ENCODE results near the gene TLR7. TPM values are rescaled to one million over a fixed set of nuclear protein-coding genes. Genes with fewer than 3 reads are reported as not detected.
A peak's percentile ranks its signal among the peaks of the same experiment; 100 is the strongest.

Gene TLR7
- total RNA-seq, result not detected in 2 replicates

- no peak for DNase-seq (ENCODE audit: extremely low read depth, low read depth, low spot score)
These were observed at the start of gene TLR7 for GRCh38 chrX:12866451-12867377. TSS of gene TLR7 (plus strand) at chrX:12867072. CDS start at chrX:12867579, 507 bp downstream.

DNA sequence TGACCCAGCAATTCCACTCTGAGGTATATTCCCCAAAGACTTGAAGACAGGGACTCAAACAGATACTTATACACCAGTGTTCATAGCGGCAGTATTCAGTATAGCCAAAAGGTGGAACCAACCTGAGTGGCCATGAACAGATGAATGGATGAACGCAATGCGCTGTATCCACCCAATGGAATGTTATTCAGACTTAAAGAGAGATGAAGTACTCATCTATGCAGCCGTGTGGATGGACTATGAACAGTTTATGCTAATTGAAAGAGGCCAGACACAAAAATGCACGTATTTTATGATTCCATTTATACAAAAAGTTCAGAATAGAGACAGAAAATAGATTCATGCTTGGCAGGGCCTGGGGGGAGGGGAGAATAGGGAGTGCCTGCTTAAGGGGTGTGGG, 49.3 kb upstream of the TLR7 start:
- DNase-seq (ENCODE audit: extremely low read depth, low read depth, low spot score), result no peak

- no peak for DNase-seq (ENCODE audit: extremely low read depth, low read depth, low spot score)
These were observed 47.6 kb upstream of the TLR7 start for GRCh38 chrX:12819222-12819621.

DNA sequence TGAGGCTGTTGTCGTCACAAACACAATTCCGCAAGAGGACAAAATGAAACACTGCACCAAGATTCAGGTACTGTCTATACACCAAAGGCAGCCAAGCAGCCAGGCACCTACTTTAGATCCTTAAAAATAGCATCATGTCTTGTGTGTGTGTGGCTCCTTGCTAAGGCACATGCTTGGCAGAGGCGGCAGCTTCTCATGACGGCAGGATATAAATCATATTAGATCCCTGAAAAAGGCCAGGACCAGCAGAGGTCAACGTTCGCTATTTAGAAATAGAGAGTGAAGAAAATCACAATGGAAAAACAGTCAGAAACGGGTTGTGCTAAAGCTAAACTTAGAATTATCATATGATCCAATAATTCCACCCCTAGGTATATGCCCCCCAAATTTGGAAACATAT, 46.1 kb upstream of the TLR7 start:
- no peak for DNase-seq (ENCODE audit: extremely low read depth, low read depth, low spot score)

- no peak for DNase-seq (ENCODE audit: extremely low read depth, low read depth, low spot score)
These were observed 41.9 kb upstream of the TLR7 start for GRCh38 chrX:12824944-12825343.

DNA sequence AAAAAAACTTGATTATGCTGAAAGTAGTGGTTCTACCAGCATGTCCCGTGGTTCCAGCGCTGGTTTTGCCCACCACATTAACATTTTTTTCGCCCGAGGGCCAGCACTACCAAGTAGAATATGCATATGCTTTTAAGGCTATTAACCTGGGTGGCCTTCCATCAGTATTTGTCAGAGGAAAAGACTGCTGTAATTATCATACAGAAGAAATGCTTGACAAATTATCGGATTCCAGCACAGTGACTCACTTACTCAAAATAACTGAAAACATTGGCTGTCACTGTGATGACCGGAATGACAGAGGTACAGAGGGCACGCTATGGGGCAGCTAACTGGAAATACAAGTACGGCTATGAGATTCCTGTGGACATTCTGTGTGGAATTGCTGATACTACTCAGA, 41.1 kb upstream of the TLR7 start:
- peak; percentile 12 for DNase-seq (ENCODE audit: extremely low read depth, low read depth, low spot score)

GRCh38 chrX:12843061-12843667, 23.7 kb upstream of the TLR7 start:
- no peak for DNase-seq (ENCODE audit: extremely low read depth, low read depth, low spot score)

DNA sequence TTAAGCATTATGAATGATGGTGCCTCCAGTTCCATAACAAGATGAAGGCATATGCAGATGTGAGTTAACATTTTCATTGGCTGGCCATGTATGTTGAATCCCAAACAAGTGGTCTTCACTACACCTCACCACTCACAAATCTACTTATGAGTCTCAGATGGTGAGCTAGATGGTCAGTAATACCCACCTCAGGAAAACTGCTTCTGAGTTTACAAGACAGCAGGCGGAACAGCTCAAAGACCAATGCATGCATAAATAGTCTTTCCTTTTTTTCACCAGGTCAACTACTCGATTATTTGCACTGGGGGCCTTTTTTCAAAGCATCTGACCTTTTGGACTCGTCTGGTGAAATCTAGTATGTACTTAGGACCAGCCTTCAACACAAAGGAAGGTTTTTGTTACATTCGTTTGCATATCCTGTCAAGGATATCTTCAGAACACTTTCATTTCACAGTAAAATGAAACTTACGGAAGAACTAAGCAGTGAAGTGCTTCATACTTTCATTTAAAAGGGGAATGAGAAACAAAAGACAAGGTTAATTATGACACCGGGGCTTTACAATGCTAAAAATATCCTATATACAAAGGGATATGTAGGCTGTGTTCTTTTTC, 23.1 kb upstream of the TLR7 start:
- DNase-seq (ENCODE audit: extremely low read depth, low read depth, low spot score), result no peak

GRCh38 chrX:12844319-12844718, 22.6 kb upstream of the TLR7 start:
- DNase-seq (ENCODE audit: extremely low read depth, low read depth, low spot score), result no peak

DNA sequence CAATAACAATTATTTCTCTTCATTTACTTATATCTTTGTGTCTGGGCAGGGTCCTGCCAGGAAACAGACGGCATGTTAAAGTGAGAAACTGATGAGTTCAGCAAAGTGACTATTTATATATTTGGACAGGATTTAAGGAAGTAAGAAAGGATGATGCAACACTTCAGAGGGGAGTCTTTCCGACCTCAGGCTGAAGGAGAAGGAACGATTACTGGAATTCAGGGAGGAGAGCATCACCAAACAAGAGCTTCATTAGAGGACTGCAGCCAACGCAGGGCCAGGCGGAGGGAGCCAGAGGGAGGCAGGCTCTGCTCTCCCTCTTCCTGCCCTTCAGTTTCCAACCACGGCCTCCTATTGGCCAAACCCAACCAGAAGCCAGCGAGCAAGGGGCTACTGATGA, 1.5 kb upstream of the TLR7 start:
- DNase-seq (ENCODE audit: extremely low read depth, low read depth, low spot score), result no peak

DNA sequence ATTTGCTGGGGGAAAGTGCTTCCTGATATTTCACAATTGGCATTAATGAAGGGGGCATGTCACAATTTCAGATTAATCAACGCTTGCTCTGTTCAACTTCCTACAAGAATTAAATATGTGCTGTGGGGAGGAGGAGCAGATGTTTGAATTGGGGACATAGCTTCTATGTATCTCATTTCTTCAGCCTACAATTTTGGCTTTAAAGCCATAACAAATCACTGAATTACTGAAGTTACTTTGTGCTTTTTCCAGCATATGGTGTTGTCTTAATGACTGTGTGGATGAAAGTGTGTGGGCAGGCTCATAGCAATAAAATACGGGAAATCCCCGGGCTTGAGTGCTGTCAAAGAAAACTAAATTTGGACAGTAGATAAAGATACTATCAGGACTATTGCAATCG, 813 bp downstream of the TLR7 start:
- DNase-seq (ENCODE audit: extremely low read depth, low read depth, low spot score), result no peak

- DNase-seq (ENCODE audit: extremely low read depth, low read depth, low spot score), result no peak
These were observed 1.9 kb downstream of the TLR7 start for GRCh38 chrX:12868747-12869146.

GRCh38 chrX:12871257-12871656, 4.4 kb downstream of the TLR7 start:
- DNase-seq (ENCODE audit: extremely low read depth, low read depth, low spot score), result no peak

DNA sequence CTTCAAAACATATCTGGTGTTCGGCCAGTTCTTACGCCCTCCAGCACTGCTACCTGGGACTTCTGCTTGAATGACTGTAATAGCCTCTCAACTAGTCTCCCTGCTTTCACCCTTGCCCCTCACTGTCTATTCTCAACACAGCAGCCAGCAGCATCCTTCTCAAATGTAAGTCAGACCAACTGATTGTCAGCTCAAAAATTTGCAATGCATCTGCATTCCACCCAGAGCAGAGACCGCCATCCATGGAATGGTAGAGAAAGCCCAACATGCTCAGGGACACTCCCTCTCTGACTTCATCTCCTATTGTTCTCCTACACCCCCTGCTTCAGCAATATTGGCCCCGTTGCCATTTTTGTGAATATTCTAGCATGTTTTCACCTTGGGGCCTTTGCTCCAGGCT, 5.9 kb downstream of the TLR7 start:
- DNase-seq (ENCODE audit: extremely low read depth, low read depth, low spot score), result no peak

DNA sequence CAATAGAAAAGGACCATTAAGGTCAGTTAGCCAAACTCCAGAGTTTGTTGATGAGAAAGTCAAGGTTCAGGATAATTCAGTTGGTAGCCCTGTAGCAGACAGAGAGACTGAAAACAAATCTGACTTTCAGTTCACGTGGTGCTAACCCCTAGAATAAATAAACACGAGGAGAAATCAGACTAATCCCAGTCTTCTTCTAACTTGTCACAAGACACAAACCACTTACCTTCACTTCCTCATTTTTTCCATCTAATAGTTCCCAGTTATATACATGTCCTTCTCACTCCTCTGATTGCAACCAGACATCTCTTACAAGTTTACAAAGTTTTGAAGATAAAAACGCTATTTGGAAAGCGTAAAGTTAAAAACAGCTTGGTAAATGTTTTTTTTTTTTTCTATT, 7.7 kb downstream of the TLR7 start:
- DNase-seq (ENCODE audit: extremely low read depth, low read depth, low spot score), result no peak

- DNase-seq (ENCODE audit: extremely low read depth, low read depth, low spot score), result no peak
These were observed 10.5 kb downstream of the TLR7 start for GRCh38 chrX:12877386-12877785.

GRCh38 chrX:12878536-12878935, 11.7 kb downstream of the TLR7 start:
- no peak for DNase-seq (ENCODE audit: extremely low read depth, low read depth, low spot score)

DNA sequence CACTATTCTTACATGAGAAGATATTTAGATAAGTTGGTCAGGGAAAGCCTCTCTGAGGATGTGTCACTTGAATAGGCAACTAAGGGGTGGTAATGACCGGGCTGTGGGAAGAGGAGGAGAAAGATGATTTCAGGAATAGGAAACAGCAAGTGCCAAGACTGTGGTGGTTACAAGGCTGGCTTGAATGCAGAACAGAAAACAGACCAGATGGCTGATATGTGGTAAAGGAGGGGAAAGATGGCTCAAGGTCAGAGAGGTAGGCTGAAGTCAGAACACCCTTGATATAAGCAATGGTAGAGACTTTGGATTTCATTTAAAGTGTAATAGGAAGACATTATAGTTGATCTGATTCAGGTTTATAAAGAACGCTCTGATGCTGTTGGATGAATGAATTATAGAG, 15.0 kb downstream of the TLR7 start:
- DNase-seq (ENCODE audit: extremely low read depth, low read depth, low spot score), result no peak

DNA sequence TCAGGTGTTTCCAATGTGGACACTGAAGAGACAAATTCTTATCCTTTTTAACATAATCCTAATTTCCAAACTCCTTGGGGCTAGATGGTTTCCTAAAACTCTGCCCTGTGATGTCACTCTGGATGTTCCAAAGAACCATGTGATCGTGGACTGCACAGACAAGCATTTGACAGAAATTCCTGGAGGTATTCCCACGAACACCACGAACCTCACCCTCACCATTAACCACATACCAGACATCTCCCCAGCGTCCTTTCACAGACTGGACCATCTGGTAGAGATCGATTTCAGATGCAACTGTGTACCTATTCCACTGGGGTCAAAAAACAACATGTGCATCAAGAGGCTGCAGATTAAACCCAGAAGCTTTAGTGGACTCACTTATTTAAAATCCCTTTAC, 18.6 kb downstream of the TLR7 start:
- no peak for DNase-seq (ENCODE audit: extremely low read depth, low read depth, low spot score)

GRCh38 chrX:12886545-12886944, 19.7 kb downstream of the TLR7 start:
- DNase-seq (ENCODE audit: extremely low read depth, low read depth, low spot score), result no peak

GRCh38 chrX:12887141-12887540, 20.3 kb downstream of the TLR7 start:
- no peak for DNase-seq (ENCODE audit: extremely low read depth, low read depth, low spot score)

- no peak for DNase-seq (ENCODE audit: extremely low read depth, low read depth, low spot score)
These were observed 20.9 kb downstream of the TLR7 start for GRCh38 chrX:12887767-12888166.

Measured in glomerular endothelial cell (primary cell).